ENCODE measurements around the gene ZKSCAN3.

GRCh38 chr6:28407401-28407800 is 57.7 kb downstream of the ZKSCAN3 start:
- no peak for TF ChIP-seq CEBPB (IDR thresholded peaks at IDR 0.05; ENCODE audit: low read depth)
- TF ChIP-seq, protein P1, sequence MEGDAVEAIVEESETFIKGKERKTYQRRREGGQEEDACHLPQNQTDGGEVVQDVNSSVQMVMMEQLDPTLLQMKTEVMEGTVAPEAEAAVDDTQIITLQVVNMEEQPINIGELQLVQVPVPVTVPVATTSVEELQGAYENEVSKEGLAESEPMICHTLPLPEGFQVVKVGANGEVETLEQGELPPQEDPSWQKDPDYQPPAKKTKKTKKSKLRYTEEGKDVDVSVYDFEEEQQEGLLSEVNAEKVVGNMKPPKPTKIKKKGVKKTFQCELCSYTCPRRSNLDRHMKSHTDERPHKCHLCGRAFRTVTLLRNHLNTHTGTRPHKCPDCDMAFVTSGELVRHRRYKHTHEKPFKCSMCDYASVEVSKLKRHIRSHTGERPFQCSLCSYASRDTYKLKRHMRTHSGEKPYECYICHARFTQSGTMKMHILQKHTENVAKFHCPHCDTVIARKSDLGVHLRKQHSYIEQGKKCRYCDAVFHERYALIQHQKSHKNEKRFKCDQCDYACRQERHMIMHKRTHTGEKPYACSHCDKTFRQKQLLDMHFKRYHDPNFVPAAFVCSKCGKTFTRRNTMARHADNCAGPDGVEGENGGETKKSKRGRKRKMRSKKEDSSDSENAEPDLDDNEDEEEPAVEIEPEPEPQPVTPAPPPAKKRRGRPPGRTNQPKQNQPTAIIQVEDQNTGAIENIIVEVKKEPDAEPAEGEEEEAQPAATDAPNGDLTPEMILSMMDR (IDR thresholded peaks at IDR 0.05 in 2 of 3, conservative IDR thresholded peaks at IDR 0.05 in 1 of 3; ENCODE audit: borderline replicate concordance in 1 of 3, insufficient read depth in 1 of 3, low read depth in 2 of 3, low read length in 2 of 3): no peak

Data from HCT116 (cell line).